ENCODE results near the gene CBX8.

The CBX8 gene

DNA sequence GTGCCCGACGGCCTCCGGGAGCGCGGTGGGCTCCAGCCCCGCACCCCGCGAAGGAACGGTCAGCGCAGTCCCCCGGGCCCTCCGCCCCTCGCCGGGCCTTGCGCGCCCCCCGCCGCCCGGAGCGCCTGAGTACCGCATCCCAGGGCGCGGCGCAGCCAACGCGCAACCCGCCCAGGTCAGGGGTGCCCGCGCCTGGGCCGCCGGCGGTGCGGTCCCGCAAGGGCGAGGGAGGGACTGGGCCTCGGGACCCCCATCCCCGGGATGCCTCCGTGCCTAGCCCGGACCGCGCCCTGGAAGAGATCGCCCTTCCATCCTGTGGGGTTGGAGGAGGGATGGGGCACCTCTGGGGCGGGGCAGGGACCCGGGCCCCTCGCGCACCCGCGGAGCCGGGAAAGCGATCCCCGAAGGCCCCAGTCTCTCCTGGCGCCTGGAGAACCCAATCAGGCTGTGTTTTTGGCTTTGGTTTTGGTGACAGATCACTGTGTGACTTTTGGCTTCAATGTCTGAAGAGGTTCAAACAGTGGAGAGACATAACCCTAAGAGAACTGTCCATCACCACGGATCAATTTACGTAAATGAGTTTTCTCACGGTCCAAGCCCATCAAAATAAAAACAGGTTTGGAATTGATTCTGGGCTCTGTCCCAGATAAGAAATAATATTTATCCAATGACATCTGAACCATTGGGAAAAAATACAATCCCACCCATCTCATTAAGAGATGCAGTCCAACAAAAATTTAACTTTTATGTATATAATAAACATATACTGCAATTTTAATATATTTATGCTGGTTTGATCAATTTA lies 48.4 kb downstream of the CBX8 start:
- no peak for TF ChIP-seq TARDBP (IDR thresholded peaks at IDR 0.05)
- TF ChIP-seq ELF4 (IDR thresholded peaks at IDR 0.05), result no peak
- no peak for TF ChIP-seq FOXM1 (IDR thresholded peaks at IDR 0.05; ENCODE audit: borderline replicate concordance)
- TF ChIP-seq HDGF (IDR thresholded peaks at IDR 0.05; ENCODE audit: borderline replicate concordance), result no peak
- TF ChIP-seq BHLHE40 (IDR thresholded peaks at IDR 0.05; ENCODE audit: borderline replicate concordance), result no peak
- TF ChIP-seq ZNF384 (IDR thresholded peaks at IDR 0.05), result no peak
- ChIA-PET CTCF (no interaction called here), POLR2A (no interaction called here)
- no peak for DNase-seq (ENCODE audit: extremely low spot score)

DNA sequence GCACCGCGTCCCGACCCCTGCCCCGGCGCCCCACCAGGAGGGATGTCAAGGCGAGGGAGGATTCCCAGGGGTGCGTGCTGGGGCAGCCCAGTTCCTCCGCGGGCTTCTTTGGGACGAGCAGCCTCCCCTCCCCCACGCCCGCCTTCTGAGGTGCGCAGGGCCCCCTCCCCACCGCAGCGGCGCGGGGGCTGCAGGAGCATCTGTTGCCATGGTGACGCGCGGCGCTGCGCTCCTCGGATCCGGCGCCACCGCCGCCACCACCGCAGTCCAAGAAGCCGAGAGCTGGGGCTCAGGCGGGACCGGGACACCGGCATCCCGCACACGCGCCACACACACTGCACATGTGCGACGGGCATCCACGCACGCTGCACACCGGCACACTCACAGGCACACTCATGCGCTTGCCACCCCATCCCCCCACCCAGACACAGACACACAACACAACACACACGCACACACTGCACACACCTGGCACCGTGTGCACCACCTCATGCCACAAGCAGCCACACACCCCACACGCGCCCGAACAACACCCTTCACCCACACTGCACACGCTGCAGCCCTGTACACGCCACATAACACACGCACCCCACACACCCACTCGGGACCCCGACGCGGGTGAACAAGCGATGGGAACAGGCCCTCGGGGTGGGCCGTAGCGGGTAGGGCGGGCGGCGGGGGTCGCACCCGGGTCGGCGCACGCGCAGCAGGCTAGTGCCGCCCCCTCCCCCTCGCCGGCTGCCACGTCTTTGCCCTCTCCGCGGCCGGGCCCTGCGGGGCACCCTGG lies 49.2 kb downstream of the CBX8 start:
- ChIA-PET CTCF (interaction anchor here (1.0 kb wide), 1 partner anchor 245 kb away, joined by 3 read pairs; no protein-coding TSS in a partner anchor), POLR2A (interaction anchor here (0.7 kb wide), 1 partner anchor 39 kb away, joined by 3 read pairs; no protein-coding TSS in a partner anchor)
- TF ChIP-seq, protein P1, sequence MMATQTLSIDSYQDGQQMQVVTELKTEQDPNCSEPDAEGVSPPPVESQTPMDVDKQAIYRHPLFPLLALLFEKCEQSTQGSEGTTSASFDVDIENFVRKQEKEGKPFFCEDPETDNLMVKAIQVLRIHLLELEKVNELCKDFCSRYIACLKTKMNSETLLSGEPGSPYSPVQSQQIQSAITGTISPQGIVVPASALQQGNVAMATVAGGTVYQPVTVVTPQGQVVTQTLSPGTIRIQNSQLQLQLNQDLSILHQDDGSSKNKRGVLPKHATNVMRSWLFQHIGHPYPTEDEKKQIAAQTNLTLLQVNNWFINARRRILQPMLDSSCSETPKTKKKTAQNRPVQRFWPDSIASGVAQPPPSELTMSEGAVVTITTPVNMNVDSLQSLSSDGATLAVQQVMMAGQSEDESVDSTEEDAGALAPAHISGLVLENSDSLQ (IDR thresholded peaks at IDR 0.05), result no peak
- no peak for DNase-seq (ENCODE audit: extremely low spot score)

DNA sequence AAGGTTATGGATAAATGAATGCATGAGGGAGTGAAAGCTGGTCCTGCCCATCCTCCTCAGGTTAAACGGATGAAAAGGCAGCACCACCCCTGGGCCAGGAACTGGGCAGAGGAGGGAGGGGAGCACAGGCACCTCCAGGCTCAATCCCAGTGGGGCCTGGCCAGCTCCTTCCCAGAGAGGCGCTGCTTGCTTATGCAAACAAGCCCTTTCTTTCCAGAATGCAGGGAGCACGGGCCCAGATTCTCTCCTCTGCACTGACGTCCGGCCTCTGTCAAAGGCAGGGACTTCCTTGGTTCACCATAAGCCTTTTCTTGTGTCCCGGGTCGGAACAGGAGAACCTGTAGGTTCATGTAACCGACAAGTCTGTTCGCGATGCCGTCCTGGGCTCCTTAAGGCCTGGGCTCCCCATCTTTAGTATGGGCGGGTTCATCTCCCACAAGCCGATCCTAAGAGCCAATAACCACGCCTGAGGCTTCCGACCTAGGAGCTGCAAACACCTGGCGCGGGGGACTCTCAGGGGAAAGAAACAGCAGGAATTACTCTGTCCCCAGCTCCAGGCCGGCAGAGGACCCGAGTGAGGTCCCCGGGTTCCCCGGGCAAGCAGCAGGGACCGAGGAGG lies 49.9 kb downstream of the CBX8 start:
- CTCF ChIA-PET, result interaction anchor here (0.9 to 1.4 kb wide), 7 partner anchors 10 to 246 kb away, joined by 3 to 5 read pairs (median 3); no protein-coding TSS in a partner anchor
- no peak for DNase-seq (ENCODE audit: extremely low spot score)
- POLR2A ChIA-PET, result interaction anchor here (0.7 to 2.3 kb wide), 2 partner anchors 32 to 40 kb away, joined by 3 to 10 read pairs; partner anchors contain the start of gene CBX2
- TF ChIP-seq ARNT (IDR thresholded peaks at IDR 0.05), result no peak
- TF ChIP-seq ZNF384 (IDR thresholded peaks at IDR 0.05), result no peak

DNA sequence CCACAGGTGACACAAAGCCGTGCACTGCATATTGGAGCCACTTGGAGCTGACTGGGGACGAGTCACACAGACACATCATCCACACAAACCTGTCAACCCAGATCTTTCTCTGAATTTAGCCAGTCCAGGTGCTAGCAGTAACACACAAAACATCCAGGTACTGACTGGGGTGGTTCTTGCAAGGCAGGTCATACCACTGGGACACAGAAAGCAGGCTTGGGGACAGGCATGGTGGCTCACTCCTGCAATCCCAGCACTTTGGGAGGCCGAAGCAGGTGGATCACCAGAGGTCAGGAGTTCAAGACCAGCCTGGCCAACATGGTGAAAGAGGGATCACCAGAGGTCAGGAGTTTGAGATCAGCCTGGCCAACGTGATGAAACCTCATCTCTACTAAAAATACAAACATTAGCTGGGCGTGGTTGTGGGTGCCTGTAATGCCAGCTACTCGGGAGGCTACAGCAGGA lies 51.2 kb downstream of the CBX8 start:
- CTCF ChIA-PET, result interaction anchor here (0.7 to 3.2 kb wide), 21 partner anchors 9 to 339 kb away, joined by 3 to 15 read pairs (median 4); no protein-coding TSS in a partner anchor
- no peak for DNase-seq (ENCODE audit: extremely low spot score)
- POLR2A ChIA-PET, result interaction anchor here (0.6 to 2.3 kb wide), 4 partner anchors 33 to 247 kb away, joined by 3 to 12 read pairs (median 6); partner anchors contain the start of gene CBX2
- TF ChIP-seq FOXK2 (IDR thresholded peaks at IDR 0.05), result no peak
- TF ChIP-seq ARNT (IDR thresholded peaks at IDR 0.05), result no peak
- TF ChIP-seq NFRKB (IDR thresholded peaks at IDR 0.05), result no peak
- no peak for TF ChIP-seq SUZ12 (IDR thresholded peaks at IDR 0.05)
- TF ChIP-seq SP1 (IDR thresholded peaks at IDR 0.05), result no peak
- TF ChIP-seq, protein P1 (IDR thresholded peaks at IDR 0.05), result no peak
- no peak for TF ChIP-seq FOXA1 (IDR thresholded peaks at IDR 0.05)
- TF ChIP-seq FOXM1 (IDR thresholded peaks at IDR 0.05; ENCODE audit: borderline replicate concordance), result no peak
- TF ChIP-seq ELF4 (IDR thresholded peaks at IDR 0.05), result no peak
- TF ChIP-seq CTBP1 (IDR thresholded peaks at IDR 0.05; ENCODE audit: borderline replicate concordance), result no peak
- no peak for TF ChIP-seq L3MBTL2 (conservative IDR thresholded peaks at IDR 0.05)
- no peak for TF ChIP-seq LEF1 (IDR thresholded peaks at IDR 0.05; ENCODE audit: borderline replicate concordance)
- no peak for TF ChIP-seq BHLHE40 (IDR thresholded peaks at IDR 0.05; ENCODE audit: borderline replicate concordance)
- no peak for TF ChIP-seq ZNF384 (IDR thresholded peaks at IDR 0.05)
- no peak for TF ChIP-seq TARDBP (IDR thresholded peaks at IDR 0.05)
- TF ChIP-seq HDGF (IDR thresholded peaks at IDR 0.05; ENCODE audit: borderline replicate concordance), result no peak

DNA sequence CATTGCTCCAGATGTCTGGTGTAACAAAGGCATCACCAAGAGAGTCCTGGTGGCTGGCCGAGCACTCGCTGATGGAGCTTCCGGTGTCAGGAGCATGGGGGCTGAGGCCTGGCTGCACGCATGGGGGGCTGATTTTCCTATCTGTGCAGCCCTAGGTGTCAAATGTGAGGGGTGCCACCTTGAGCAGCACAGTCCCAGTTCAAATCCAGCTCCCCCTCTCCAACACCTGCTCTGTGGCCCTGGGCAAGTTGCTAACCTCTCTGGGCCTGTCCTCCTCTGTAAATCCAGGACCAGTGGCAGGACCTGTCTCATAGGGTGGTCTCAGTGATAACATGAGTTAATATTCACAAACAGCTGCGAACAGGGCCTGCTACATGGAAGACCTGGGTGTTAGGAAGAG lies 53.3 kb downstream of the CBX8 start:
- CTCF ChIA-PET, result interaction anchor here (1.5 to 3.3 kb wide), 3 partner anchors 46 to 92 kb away, joined by 3 to 15 read pairs (median 11); no protein-coding TSS in a partner anchor
- TF ChIP-seq L3MBTL2 (conservative IDR thresholded peaks at IDR 0.05) (no peak), LEF1 (IDR thresholded peaks at IDR 0.05; ENCODE audit: borderline replicate concordance) (no peak), BHLHE40 (IDR thresholded peaks at IDR 0.05; ENCODE audit: borderline replicate concordance) (no peak), NFRKB (IDR thresholded peaks at IDR 0.05) (no peak), ARNT (IDR thresholded peaks at IDR 0.05) (no peak), FOXA1 (IDR thresholded peaks at IDR 0.05) (no peak), CTBP1 (IDR thresholded peaks at IDR 0.05; ENCODE audit: borderline replicate concordance) (no peak), FOXM1 (IDR thresholded peaks at IDR 0.05; ENCODE audit: borderline replicate concordance) (no peak), TARDBP (IDR thresholded peaks at IDR 0.05) (no peak), SUZ12 (IDR thresholded peaks at IDR 0.05) (no peak), ELF4 (IDR thresholded peaks at IDR 0.05) (no peak), SP1 (IDR thresholded peaks at IDR 0.05) (no peak), HDGF (IDR thresholded peaks at IDR 0.05; ENCODE audit: borderline replicate concordance) (no peak)
- TF ChIP-seq, protein P1 (IDR thresholded peaks at IDR 0.05), result no peak
- DNase-seq (ENCODE audit: extremely low spot score), result no peak
- POLR2A ChIA-PET, result interaction anchor here (0.6 to 1.6 kb wide), 5 partner anchors 9 to 248 kb away, joined by 3 to 6 read pairs (median 4); partner anchors contain the start of genes CBX2 and CBX8
